Measurements from ENCODE around the gene FBXL22.

FBXL22 gene

GRCh38 chr15:63623232-63623969 is 26.2 kb downstream of the FBXL22 start:
- Histone ChIP-seq H3K9me3 (ENCODE audit: insufficient read depth, low read length) (no peaks in the 10 kb centered on the region), H3K27ac (ENCODE audit: low read depth, low read length) (no peak overlapping the region), H3K4me3 (ENCODE audit: insufficient read depth, low read length, poor library complexity, severe bottlenecking) (no peak overlapping the region), H3K36me3 (ENCODE audit: low read length) (peaks cover 19% of the 10 kb centered on the region), H3K9me2 (replicated peaks; ENCODE audit: insufficient read depth, low read length) (no peaks in the 10 kb centered on the region), H3F3A (ENCODE audit: insufficient read depth) (no peaks in the 10 kb centered on the region), H3K79me2 (ENCODE audit: insufficient read depth, low read length) (no peaks in the 10 kb centered on the region), H4K20me1 (ENCODE audit: low read depth, low read length) (no peaks in the 10 kb centered on the region), H3K9ac (ENCODE audit: low read length) (no peak overlapping the region), H3K27me3 (ENCODE audit: low read length) (no peaks in the 10 kb centered on the region), H2AFZ (ENCODE audit: low read depth, low read length, severe bottlenecking) (no peak overlapping the region), H3K4me2 (ENCODE audit: low read depth, low read length, poor library complexity, severe bottlenecking) (no peak overlapping the region)
- TF ChIP-seq CTCF (IDR thresholded peaks at IDR 0.05; ENCODE audit: insufficient read depth, low read length, poor library complexity, severe bottlenecking): no peak
- no peak for TF ChIP-seq EZH2phosphoT487 (conservative IDR thresholded peaks at IDR 0.05; ENCODE audit: low read length)

GRCh38 chr15:63626955-63627354 is 29.8 kb downstream of the FBXL22 start:
- H3K9me3 ChIP-seq (ENCODE audit: insufficient read depth, low read length): no peaks in the 10 kb centered on the region
- H2AFZ ChIP-seq (ENCODE audit: low read depth, low read length, severe bottlenecking): no peak overlapping the region
- peaks cover 19% of the 10 kb centered on the region for H3K36me3 ChIP-seq (ENCODE audit: low read length)
- no peaks in the 10 kb centered on the region for H3K27me3 ChIP-seq (ENCODE audit: low read length)
- no peak overlapping the region for H3K9ac ChIP-seq (ENCODE audit: low read length)
- H3F3A ChIP-seq (ENCODE audit: insufficient read depth): no peaks in the 10 kb centered on the region
- no peaks in the 10 kb centered on the region for H3K9me2 ChIP-seq (replicated peaks; ENCODE audit: insufficient read depth, low read length)
- TF ChIP-seq EZH2phosphoT487 (conservative IDR thresholded peaks at IDR 0.05; ENCODE audit: low read length): no peak
- TF ChIP-seq CTCF (IDR thresholded peaks at IDR 0.05; ENCODE audit: insufficient read depth, low read length, poor library complexity, severe bottlenecking): no peak
- no peak overlapping the region for H3K4me3 ChIP-seq (ENCODE audit: insufficient read depth, low read length, poor library complexity, severe bottlenecking)
- no peaks in the 10 kb centered on the region for H3K79me2 ChIP-seq (ENCODE audit: insufficient read depth, low read length)
- H3K27ac ChIP-seq (ENCODE audit: low read depth, low read length): no peak overlapping the region
- no peak overlapping the region for H3K4me2 ChIP-seq (ENCODE audit: low read depth, low read length, poor library complexity, severe bottlenecking)
- no peaks in the 10 kb centered on the region for H4K20me1 ChIP-seq (ENCODE audit: low read depth, low read length)

GRCh38 chr15:63628123-63628822 is 31.1 kb downstream of the FBXL22 start:
- Histone ChIP-seq H3K9ac (ENCODE audit: low read length) (no peak overlapping the region), H4K20me1 (ENCODE audit: low read depth, low read length) (no peaks in the 10 kb centered on the region), H3K9me2 (replicated peaks; ENCODE audit: insufficient read depth, low read length) (no peaks in the 10 kb centered on the region), H3K79me2 (ENCODE audit: insufficient read depth, low read length) (no peaks in the 10 kb centered on the region), H3K4me3 (ENCODE audit: insufficient read depth, low read length, poor library complexity, severe bottlenecking) (no peak overlapping the region), H3K36me3 (ENCODE audit: low read length) (peaks cover 10% of the 10 kb centered on the region), H3K9me3 (ENCODE audit: insufficient read depth, low read length) (no peaks in the 10 kb centered on the region), H3K4me2 (ENCODE audit: low read depth, low read length, poor library complexity, severe bottlenecking) (no peak overlapping the region), H3F3A (ENCODE audit: insufficient read depth) (no peaks in the 10 kb centered on the region), H3K27ac (ENCODE audit: low read depth, low read length) (no peak overlapping the region), H3K27me3 (ENCODE audit: low read length) (no peaks in the 10 kb centered on the region), H2AFZ (ENCODE audit: low read depth, low read length, severe bottlenecking) (no peak overlapping the region)
- no peak for TF ChIP-seq EZH2phosphoT487 (conservative IDR thresholded peaks at IDR 0.05; ENCODE audit: low read length)
- no peak for TF ChIP-seq CTCF (IDR thresholded peaks at IDR 0.05; ENCODE audit: insufficient read depth, low read length, poor library complexity, severe bottlenecking)

All from SU-DHL-6 (cell line).